Midbrain (tissue), 1 donor: ENCODE measurements around the gene GPATCH4.
"Not testable (repeated sequence)": the region's sequence is repeated elsewhere in the genome, so short reads cannot be mapped to it uniquely, and the experiment has no call there.

Experiments
- DNase-seq: peaks from one replicate; lab custom pipeline; 2025; lab: John Stamatoyannopoulos, UW

The GPATCH4 gene

GRCh38 chr1:156626079-156626438 lies 24.8 kb upstream of the GPATCH4 start:
- no peak for DNase-seq

GRCh38 chr1:156625436-156626078 lies 24.3 kb upstream of the GPATCH4 start:
- DNase-seq = peak; percentile 68

GRCh38 chr1:156624814-156625435 lies 23.6 kb upstream of the GPATCH4 start:
- DNase-seq = no peak

- peak; percentile 34 for DNase-seq
Measured at GRCh38 chr1:156623946-156624813, 22.9 kb upstream of the GPATCH4 start.

- DNase-seq = no peak
Measured at GRCh38 chr1:156622581-156623297, 21.5 kb upstream of the GPATCH4 start.

- no peak for DNase-seq
Measured at GRCh38 chr1:156619582-156619955, 18.3 kb upstream of the GPATCH4 start.

- DNase-seq = peak; percentile 70
Measured at GRCh38 chr1:156618853-156619581, 17.7 kb upstream of the GPATCH4 start, which contains the start of gene HAPLN2. HAPLN2 (plus strand) TSS chr1:156619415; CDS start chr1:156623491, 4,076 bp downstream.

- DNase-seq = peak; percentile 84
Measured at GRCh38 chr1:156616463-156616862, 15.2 kb upstream of the GPATCH4 start.

- DNase-seq = peak; percentile 57
Measured at GRCh38 chr1:156615946-156616345, 14.7 kb upstream of the GPATCH4 start.

- no peak for DNase-seq
Measured at GRCh38 chr1:156612666-156613065, 11.4 kb upstream of the GPATCH4 start.

GRCh38 chr1:156610072-156610471 lies 8.8 kb upstream of the GPATCH4 start:
- not testable (repeated sequence) for DNase-seq

- no peak for DNase-seq
Measured at GRCh38 chr1:156608981-156609380, 7.7 kb upstream of the GPATCH4 start.

- peak; percentile 79 for DNase-seq
Measured at GRCh38 chr1:156608036-156608674, 6.9 kb upstream of the GPATCH4 start.

- not testable (repeated sequence) for DNase-seq
Measured at GRCh38 chr1:156607344-156607743, 6.1 kb upstream of the GPATCH4 start.

- DNase-seq = peak; percentile 37
Measured at GRCh38 chr1:156602557-156602993, 1.3 kb upstream of the GPATCH4 start.

- DNase-seq = no peak
Measured at GRCh38 chr1:156601892-156602291, 613 bp upstream of the GPATCH4 start.

GRCh38 chr1:156600733-156601121 lies 552 bp downstream of the GPATCH4 start:
- DNase-seq = no peak

- DNase-seq = no peak
Measured at GRCh38 chr1:156599811-156600210, 1.5 kb downstream of the GPATCH4 start.

- DNase-seq = no peak
Measured at GRCh38 chr1:156598731-156599432, 2.4 kb downstream of the GPATCH4 start.

GRCh38 chr1:156598125-156598524 lies 3.2 kb downstream of the GPATCH4 start:
- no peak for DNase-seq
